ENCODE measurements around the gene MSRB1.
"Not testable (repeated sequence)": the region's sequence is repeated elsewhere in the genome, so short reads cannot be mapped to it uniquely, and the experiment has no call there.

Gene MSRB1

DNA sequence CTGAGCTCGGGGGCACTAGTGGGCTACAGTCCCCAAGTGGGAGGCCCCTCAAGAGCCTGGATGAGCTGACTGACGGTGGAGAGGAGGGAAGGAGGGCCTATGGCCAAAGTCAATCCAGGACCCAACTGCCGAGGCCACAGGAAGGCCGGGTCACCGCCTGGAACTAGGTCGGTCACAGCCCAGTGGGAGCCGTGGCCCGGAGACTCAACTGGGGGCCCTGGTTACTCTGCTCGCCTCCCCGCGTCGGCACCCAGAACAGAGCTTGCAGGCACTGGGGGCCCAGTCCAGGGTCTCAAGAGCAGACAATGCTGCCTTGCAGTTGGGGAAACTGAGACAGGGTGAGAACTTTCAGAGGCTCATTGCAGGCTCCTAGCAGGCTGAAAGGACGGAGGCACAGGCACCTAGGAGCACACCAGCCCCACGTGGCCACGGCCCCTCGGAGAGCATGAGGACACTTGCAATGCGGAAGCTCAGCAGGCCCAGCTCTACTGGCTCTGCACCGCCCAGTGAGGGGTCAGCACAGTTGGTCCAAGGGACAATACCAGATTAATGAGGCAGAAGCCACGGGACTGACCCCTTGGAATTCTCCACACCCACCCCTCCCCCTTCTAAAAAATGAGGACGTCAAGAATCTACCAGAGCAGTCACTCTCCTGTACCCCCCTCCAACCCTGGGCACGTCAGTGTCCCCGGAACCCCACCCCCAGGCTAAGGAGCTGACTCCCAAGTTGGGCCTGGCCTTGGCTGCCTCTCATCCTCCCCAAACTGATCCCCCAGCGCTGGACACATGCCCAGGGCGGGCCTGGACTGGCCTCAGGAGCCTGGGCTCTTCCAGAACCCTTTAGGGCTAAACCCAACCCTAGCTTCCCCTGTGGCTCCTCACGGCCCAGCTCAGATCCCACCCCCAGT, 27.0 kb downstream of the MSRB1 start:
- DNase-seq (ENCODE audit: low spot score): no peak

GRCh38 chr16:1914988-1915387, 28.0 kb downstream of the MSRB1 start:
- no peak for DNase-seq (ENCODE audit: low spot score)

GRCh38 chr16:1914084-1914608, 28.9 kb downstream of the MSRB1 start:
- DNase-seq (ENCODE audit: low spot score): no peak

DNA sequence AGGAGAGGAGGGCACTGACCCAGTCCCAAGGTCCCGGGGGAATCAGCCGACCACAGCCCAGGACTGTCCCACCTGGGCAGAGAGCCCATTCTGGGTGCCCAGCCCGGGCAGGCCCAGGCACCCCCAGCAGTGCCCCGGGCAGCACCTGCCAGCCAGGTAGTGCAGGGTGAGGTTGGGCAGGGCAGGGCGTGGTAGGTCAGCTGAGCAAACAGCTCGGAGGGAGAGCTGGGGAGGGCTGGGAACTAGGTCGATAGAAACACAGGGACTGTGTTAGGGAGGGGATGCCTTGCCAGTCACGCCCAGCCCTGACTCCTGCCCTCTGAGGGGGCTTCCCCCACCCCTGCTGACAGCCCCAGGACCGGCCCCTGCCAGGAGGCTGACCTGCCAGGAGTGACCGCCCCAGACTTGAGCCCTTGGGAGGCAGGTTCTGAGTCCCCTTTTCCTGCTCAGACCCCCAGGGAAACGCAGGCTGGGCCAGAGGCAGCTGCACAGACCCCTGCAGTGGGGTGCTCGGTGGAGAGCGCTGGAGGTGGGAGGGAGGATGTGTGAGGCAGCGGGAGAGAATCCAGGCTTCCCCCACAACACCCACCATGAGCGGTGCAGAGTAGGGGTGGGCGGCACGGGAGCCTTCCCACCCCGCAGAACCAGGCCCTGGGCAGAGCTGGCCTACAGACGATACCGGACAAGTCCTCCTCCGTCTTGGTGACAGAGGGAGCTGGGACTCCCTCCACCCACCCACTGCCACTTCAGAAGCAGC, 29.5 kb downstream of the MSRB1 start:
- DNase-seq (ENCODE audit: low spot score): no peak

DNA sequence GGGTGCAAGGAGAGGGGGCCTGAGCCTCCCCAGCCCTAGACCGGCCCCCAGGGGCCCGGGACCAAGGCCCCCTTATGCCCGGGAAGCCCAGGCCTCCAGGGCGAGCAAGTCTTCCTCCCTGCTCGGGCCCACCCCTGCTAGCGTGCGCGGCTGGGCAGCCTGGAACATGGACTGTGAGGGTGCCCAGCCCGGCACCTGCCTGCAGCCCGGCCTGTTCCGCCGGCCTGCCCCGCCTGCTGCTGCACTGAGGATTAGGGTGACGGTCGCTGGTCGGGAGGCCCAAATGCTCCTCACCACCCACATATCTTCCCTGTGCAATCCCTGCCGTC, 30.8 kb downstream of the MSRB1 start:
- no peak for DNase-seq (ENCODE audit: low spot score)

DNA sequence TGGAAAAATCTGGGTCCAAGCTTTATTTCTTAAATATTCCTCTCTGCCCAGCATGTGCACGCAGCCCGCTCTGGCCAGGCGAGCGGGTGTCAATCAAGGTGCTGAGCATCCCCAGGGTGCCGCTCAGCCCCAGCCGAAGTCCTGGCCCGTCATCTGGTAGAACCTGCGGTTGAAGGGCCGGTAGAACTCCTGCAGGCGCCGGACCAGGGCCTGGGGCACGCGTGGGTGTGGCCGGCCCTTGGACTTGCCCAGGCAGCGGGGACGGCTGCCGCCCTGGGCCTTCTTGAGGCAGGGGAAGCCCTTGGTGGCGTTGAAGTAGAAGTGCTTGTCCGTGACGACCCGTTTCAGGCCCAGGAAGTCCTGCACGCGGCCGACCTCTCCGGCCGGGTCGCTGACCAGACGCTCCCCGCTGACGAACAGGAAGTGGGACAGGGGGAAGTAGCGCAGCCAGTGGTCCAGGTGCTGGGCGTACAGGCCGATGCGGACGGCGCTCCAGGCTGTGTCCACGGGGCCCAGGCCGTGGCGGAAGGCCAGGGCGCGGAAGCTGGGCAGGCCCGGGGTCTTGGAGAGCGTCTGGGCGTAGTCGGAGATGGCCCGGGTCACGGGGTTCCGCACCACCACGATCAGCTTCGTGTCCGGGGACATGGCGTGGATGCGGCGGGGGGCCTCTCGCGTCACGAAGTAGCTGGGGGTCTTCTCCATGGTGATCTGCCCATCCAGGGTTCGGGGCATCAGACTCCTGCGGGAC, 31.4 kb downstream of the MSRB1 start:
- no peak for DNase-seq (ENCODE audit: low spot score)

DNA sequence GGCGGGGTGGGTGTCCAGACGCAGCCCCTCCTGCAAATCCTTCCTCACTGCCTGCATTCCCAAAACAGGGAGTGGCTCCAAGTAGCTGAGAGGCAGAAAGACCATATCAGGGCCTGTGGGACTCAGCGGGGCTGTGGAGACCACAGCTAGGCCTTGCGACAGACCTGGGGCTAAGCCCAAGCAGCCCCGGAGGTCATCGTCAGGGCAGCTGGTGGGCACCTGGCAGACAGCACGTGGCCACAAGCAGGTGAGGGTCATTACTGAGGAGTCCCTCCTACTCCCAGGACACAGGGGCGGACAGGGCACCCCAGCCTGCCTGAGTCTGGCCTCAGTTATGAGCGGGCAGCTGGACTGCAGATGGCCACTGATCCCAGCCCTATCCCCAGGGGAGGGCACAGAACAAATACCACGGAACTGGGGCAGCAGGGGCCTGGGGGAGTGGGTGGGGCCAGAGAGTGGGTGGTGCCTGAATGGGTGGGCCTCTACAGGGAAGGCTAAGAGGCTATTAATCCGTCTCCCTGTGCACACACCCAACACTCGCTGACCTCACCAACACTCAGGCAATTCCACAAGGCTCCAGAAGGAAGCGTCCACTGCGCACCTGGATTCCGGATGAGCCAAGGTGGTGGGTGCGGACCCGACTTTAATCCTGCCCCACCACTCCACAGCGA, 33.3 kb downstream of the MSRB1 start:
- DNase-seq (ENCODE audit: low spot score): no peak

DNA sequence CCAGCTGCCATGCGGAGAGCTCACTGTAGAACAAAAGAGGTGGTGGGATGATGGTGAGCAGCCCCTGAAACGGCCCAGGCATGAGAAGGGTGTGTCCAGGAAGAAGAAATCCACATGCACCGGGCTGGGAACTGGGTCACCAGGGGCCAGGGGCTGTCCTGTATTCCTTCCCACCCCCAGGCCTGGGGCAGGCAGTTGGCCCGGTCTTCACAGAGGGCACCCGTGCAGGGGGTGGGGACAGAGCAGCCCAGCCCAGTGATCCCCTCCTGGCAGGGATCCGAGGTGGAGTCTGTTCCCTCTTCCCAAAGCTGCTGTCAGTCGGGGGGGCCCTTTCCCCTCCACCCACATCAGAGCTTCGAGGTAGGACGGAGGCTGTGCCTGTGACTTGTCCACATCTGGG, 34.0 kb downstream of the MSRB1 start:
- no peak for DNase-seq (ENCODE audit: low spot score)

- no peak for DNase-seq (ENCODE audit: low spot score)
These were observed 34.8 kb downstream of the MSRB1 start for GRCh38 chr16:1908184-1908583.

DNA sequence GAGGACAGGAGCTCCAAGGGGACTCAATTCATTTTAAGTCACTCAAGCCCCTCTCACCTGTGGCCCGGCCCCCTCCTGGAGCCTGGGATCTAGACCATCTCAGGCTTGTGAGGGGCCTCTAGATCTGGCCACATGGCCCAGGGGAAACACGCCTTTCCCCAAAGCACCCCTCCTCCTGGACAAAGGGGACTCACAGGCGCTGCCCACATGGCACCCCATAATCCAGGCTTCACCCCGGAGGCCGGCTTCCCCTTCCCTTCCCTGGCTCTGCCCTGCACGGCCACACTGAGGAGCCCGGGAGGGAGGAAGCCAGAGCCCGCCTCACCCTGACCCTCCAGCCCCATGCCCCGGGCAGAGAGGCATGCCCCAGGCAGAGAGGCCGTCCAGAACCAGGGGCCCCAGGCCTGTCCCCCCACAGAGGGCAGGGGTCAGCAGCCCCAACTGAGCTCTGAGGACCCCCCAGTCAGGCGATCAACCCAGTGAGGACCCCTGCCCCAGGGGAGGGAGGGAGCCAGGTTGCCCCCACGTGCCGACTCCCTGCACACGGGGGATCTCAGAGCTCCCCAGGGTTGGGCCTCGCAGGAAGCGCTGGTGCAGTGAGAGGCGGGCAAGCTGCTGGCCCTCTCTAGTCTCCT, 35.7 kb downstream of the MSRB1 start:
- DNase-seq (ENCODE audit: low spot score): no peak

GRCh38 chr16:1906846-1907165, 36.2 kb downstream of the MSRB1 start:
- no peak for DNase-seq (ENCODE audit: low spot score)

DNA sequence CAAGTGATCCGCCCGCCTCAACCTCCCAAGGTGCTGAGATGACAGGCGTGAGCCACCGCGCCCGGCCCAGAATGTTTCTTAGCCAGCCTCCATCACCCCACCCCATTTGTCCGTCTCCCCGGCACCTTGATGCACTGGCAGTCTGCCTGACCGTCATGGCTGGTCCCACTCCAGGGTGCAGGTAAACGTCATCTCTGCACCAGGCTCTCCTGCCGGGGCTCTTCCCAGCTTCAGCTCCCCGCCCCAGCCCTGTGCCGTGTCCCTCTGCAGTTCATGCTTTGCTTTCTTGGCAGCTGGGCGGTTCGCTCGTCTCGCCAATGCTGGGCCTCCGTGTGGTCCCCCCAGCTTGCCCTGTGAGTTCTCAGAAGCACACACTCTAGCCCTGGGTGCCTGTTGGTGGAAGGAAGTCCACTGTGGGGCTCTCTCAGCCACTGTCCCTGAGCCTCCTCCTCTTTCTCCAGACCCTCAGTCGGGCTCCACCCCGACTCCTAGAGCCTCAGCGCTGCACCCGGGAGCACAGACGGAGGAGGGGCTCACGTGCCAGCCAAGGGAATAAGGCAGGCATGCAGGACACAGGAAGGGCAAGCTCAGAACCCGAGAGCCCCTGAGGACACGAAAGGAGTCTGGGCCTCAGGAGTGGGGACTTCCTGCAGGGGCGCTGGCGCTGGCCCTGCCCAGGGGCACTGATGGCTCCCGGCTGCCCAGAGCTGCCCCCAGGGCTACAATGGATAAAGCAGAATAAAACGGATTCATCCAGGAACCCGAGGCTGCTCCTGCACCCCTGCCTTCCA, 36.7 kb downstream of the MSRB1 start:
- DNase-seq (ENCODE audit: low spot score): no peak

DNA sequence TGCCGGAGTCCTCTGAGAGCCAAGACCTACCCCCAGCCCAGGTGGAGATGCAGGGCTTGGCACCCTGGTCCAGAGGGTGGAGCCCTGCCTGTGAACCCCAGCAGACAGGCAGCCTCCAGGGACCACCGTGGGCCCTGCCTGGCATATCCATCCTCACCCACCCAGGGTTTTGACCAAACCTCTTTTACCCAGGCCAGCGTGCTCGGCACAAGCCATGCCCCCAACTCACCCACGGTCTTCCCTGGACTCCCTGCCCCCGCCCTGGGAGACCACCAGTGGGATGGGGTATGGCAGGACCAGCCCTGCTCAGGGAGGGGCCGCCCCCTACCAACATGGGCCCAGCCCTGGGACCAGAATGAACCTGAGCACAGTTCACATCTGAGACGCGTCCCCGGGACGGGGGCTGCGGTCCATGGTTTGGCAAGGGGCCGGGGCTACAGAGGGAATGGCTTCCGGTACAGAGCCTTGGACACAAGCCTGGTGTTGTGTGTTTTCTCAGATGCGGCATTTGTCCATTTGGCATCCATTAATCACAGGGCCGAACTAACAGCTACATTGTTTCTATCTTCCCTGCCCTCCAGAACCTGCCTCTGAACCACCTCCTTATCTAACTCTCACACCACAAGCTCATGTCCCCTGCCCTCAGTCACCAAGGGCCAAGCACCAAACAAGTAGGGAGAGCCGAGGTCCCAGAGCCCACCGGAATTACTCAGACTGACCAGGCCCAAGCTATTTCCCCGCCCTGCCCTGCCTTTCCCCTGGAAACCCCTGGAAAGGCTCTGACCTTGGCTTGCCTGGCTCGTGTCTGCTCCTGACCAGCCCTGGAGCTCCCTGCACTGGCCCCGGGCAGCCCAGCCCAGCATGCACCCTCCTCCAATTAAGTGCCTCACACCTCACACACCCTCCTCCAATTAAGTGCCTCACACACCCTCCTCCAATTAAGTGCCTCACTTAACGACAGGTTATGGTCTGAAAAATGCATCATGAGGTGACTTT, 38.9 kb downstream of the MSRB1 start:
- no peak for DNase-seq (ENCODE audit: low spot score)

DNA sequence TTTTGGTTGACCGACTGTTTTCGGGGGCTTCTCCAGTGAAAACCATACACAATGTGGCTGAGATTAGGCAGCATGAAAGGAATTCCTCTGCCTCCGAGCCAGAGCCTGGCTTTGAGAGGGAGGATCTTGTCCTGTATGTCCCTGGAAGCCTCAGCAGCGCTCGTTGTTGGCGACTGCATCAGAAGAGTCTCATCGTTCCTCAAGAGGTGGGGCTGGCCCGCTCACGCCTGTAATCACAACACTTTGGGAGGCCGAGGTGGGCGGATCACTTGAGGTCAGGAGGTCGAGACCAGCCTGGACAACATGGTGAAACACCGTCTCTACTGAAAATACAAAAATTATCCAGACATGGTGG, 39.8 kb downstream of the MSRB1 start:
- DNase-seq (ENCODE audit: low spot score): no peak

- DNase-seq (ENCODE audit: low spot score): no peak
These were observed 40.3 kb downstream of the MSRB1 start for GRCh38 chr16:1902547-1903219.

DNA sequence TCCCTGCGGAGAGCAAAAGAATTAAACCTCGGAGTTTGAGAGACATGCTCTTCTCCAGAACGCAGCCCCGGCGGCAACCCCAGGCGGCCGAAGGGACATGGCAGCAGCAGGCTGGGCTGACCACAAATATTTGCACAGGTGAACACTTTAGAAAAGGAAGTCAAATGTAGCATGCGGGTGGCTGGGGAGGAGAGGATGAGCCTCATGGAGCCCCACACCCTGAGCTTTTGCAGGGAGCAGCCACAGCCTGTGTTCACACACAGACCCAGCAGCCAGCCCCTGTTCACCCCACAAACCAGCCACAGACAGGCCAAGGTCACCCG, 42.6 kb downstream of the MSRB1 start:
- no peak for DNase-seq (ENCODE audit: low spot score)

- DNase-seq (ENCODE audit: low spot score): no peak
These were observed 43.2 kb downstream of the MSRB1 start for GRCh38 chr16:1899641-1900451.

- DNase-seq (ENCODE audit: low spot score): not testable (repeated sequence)
These were observed 45.3 kb downstream of the MSRB1 start for GRCh38 chr16:1897692-1898091.
